Fibroblast of lung (primary cell): ENCODE data around the gene SERTAD1. TPM values are rescaled to one million over a fixed set of nuclear protein-coding genes. Genes with fewer than 3 reads are reported as not detected.

Experiments
- DNase-seq, 2 donors: peaks; one replicate each; pipeline versions ENCODE4 v3.0.0 to v3.0.0-alpha.2; 2010; ENCODE audit warnings: low read depth in 2 of 2
- H2AFZ ChIP-seq: 2 replicates; pipeline ENCODE4 v1.5.1; 2012; ENCODE audit warnings: low read length, control low read depth, inconsistent platforms
- H3K27ac ChIP-seq: 2 replicates; pipeline ENCODE4 v1.5.1; 2011; ENCODE audit warnings: low read length, control low read depth; ENCODE audit not compliant: insufficient read depth
- H3K27me3 ChIP-seq: 2 replicates; pipeline ENCODE4 v1.5.1; 2011; ENCODE audit warnings: mild to moderate bottlenecking, low read length; ENCODE audit not compliant: control insufficient read depth, insufficient read depth
- H3K36me3 ChIP-seq: 2 replicates; pipeline ENCODE4 v1.5.1; 2011; ENCODE audit warnings: low read length; ENCODE audit not compliant: control insufficient read depth, insufficient read depth
- H3K4me1 ChIP-seq: 2 replicates; pipeline ENCODE4 v1.5.1; 2011; ENCODE audit warnings: low read length; ENCODE audit not compliant: control insufficient read depth, insufficient read depth; ENCODE audit errors: extremely low read depth
- H3K4me2 ChIP-seq: 2 replicates; pipeline ENCODE4 v1.5.1; 2011; ENCODE audit warnings: low read length, control low read depth; ENCODE audit not compliant: insufficient read depth; ENCODE audit errors: extremely low read depth
- H3K4me3 ChIP-seq, 4 experiments: fragments of 200-600 bp in 1 of 4; sonication (generic) in 1 of 4; replicated peaks in 1 of 4; 2 replicates each; pipeline ENCODE4 v1.5.1; 2011 to 2016; ENCODE audit warnings: low read length in 4 of 4, low read depth in 3 of 4, mild to moderate bottlenecking in 3 of 4, control low read depth in 2 of 4, inconsistent platforms in 1 of 4, mixed read lengths in 1 of 4; ENCODE audit not compliant: insufficient read depth in 1 of 4; ENCODE audit errors: control extremely low read depth in 1 of 4
- H3K79me2 ChIP-seq: 2 replicates; pipeline ENCODE4 v1.5.1; 2012; ENCODE audit warnings: mild to moderate bottlenecking, low read length, inconsistent platforms; ENCODE audit not compliant: control insufficient read depth, insufficient read depth
- H3K9ac ChIP-seq: 2 replicates; pipeline ENCODE4 v1.5.1; 2011; ENCODE audit warnings: mild to moderate bottlenecking, low read length, control low read depth; ENCODE audit not compliant: insufficient read depth
- H3K9me3 ChIP-seq: 2 replicates; pipeline ENCODE4 v1.5.1; 2012; ENCODE audit warnings: low read depth, low read length; ENCODE audit not compliant: control insufficient read depth, insufficient read depth
- H4K20me1 ChIP-seq: 2 replicates; pipeline ENCODE4 v1.5.1; 2011; ENCODE audit warnings: low read length; ENCODE audit not compliant: control insufficient read depth, insufficient read depth; ENCODE audit errors: extremely low read depth
- CTCF ChIP-seq, 2 donors: IDR thresholded peaks in 1 of 2; conservative IDR thresholded peaks in 1 of 2; 1 replicate in 1 of 2; 2 replicates in 1 of 2; pipeline ENCODE4 v1.5.1; 2011 to 2012; ENCODE audit warnings: low read length in 2 of 2, control low read depth in 1 of 2, inconsistent platforms in 1 of 2, low read depth in 1 of 2, mild to moderate bottlenecking in 1 of 2
- EZH2 ChIP-seq: IDR thresholded peaks from 2 replicates; pipeline ENCODE4 v1.5.1; 2012; ENCODE audit warnings: low read length, control low read depth, mild to moderate bottlenecking; ENCODE audit errors: missing control alignments
- polyA plus RNA-seq, 2 donors: library from polyadenylated mRNA; depleted of rRNA in 1 of 2; stranded (reverse) in 1 of 2; unstranded in 1 of 2; fragments of >200 nt; gene quantifications; 2 replicates each; pipeline ENCODE4 v1.2.1, GENCODE V29; 2011 to 2012; ENCODE audit warnings: missing spikeins in 1 of 2
- total RNA-seq: library from RNA; depleted of rRNA; stranded (reverse); fragments of >200 nt; gene quantifications from 2 replicates; pipeline ENCODE4 v1.2.1, GENCODE V29; 2014

SERTAD1 gene
- total and polyA plus RNA-seq, 2 donors (not counting 1 experiment from before 2014, with no cell fraction given), result 7.2 to 19.2 TPM

GRCh38 chr19:40446263-40446784 is 20.5 kb upstream of the SERTAD1 start:
- no peak overlapping the region for H3K4me2 ChIP-seq
- no peak overlapping the region for H3K27ac ChIP-seq
- H3K27me3 ChIP-seq, result no peaks in the 10 kb centered on the region
- no peak overlapping the region for H3K9ac ChIP-seq
- peaks cover 23% of the 10 kb centered on the region for H3K79me2 ChIP-seq
- no peak overlapping the region for H2AFZ ChIP-seq
- no peak overlapping the region for H3K4me3 ChIP-seq
- TF ChIP-seq EZH2, result no peak
- no peak for TF ChIP-seq CTCF (conservative IDR thresholded peaks at IDR 0.05 in 1 of 2, IDR thresholded peaks at IDR 0.05 in 1 of 2; ENCODE audit: low read depth in 1 of 2, low read length in 2 of 2)
- DNase-seq, result no peak
- H3K36me3 ChIP-seq, result peaks cover 5% of the 10 kb centered on the region
- H3K9me3 ChIP-seq, result no peaks in the 10 kb centered on the region
- peaks cover 7% of the 10 kb centered on the region for H3K4me1 ChIP-seq
- H4K20me1 ChIP-seq, result no peaks in the 10 kb centered on the region

- Histone ChIP-seq H3K27me3 (no peaks in the 10 kb centered on the region), H3K4me2 (no peak overlapping the region), H4K20me1 (no peaks in the 10 kb centered on the region), H3K4me3 (no peak overlapping the region), H3K9ac (no peak overlapping the region), H2AFZ (no peak overlapping the region), H3K36me3 (peaks cover 9% of the 10 kb centered on the region), H3K9me3 (no peaks in the 10 kb centered on the region), H3K4me1 (peaks cover 7% of the 10 kb centered on the region), H3K27ac (no peak overlapping the region), H3K79me2 (peaks cover 28% of the 10 kb centered on the region)
- no peak for TF ChIP-seq EZH2
- TF ChIP-seq CTCF (conservative IDR thresholded peaks at IDR 0.05 in 1 of 2, IDR thresholded peaks at IDR 0.05 in 1 of 2; ENCODE audit: low read depth in 1 of 2, low read length in 2 of 2), result no peak
- no peak for DNase-seq
Observed at GRCh38 chr19:40445780-40446262, 20.0 kb upstream of the SERTAD1 start.

- H3K36me3 ChIP-seq, result peaks cover 13% of the 10 kb centered on the region
- H2AFZ ChIP-seq, result peak overlapping the region; percentile 98
Observed at GRCh38 chr19:40444825-40445312, 19.1 kb upstream of the SERTAD1 start.

More at GRCh38 chr19:40444825-40445312, 19.1 kb upstream of the SERTAD1 start:
- Histone ChIP-seq H3K4me3 (peak overlapping the region; percentile 56 to 93 (median 85)), H3K4me2 (peak overlapping the region; percentile 98), H3K27me3 (no peaks in the 10 kb centered on the region), H3K79me2 (peaks cover 34% of the 10 kb centered on the region), H3K27ac (peak overlapping the region; percentile 89), H3K9ac (peak overlapping the region; percentile 65), H4K20me1 (no peaks in the 10 kb centered on the region), H3K9me3 (no peaks in the 10 kb centered on the region), H3K4me1 (peaks cover 7% of the 10 kb centered on the region)
- TF ChIP-seq CTCF (conservative IDR thresholded peaks at IDR 0.05 in 1 of 2, IDR thresholded peaks at IDR 0.05 in 1 of 2; ENCODE audit: low read depth in 1 of 2, low read length in 2 of 2) (peak in 1 of 2 donors; percentile 18), EZH2 (no peak)
- DNase-seq, result no peak
